Panc1 (cell line): ENCODE measurements around the gene FJX1. TPM values are rescaled to one million over a fixed set of nuclear protein-coding genes. Genes with fewer than 3 reads are reported as not detected.
A peak's percentile ranks its signal among the peaks of the same experiment; 100 is the strongest.

Experiments used
- ATAC-seq: fragments of 200-7000 bp; cut with Tn5 transposase; 2 replicates; pipeline ENCODE4 v1.9.1; 2020; ENCODE audit warnings: mild to moderate bottlenecking, moderate library complexity
- BruUV-seq: library from RNA; stranded (reverse); fragments of 400-500 nt; replicated peaks from 2 replicates; lab custom pipeline; 2021; lab: Mats Ljungman, UMichigan
- CTCF ChIA-PET: fragments of 300-600 bp; sonication (Branson Sonifier 250); formaldehyde crosslinking; loops from one replicate; lab custom pipeline; 2022; ENCODE audit warnings: antibody characterized with exemption; lab: Charles Lee
- POLR2A ChIA-PET: fragments of 300-600 bp; sonication (Branson Sonifier 250); formaldehyde crosslinking; loops from one replicate; lab custom pipeline; 2022; ENCODE audit warnings: antibody characterized with exemption; lab: Charles Lee
- DNase-seq: peaks from one replicate; pipeline ENCODE4 v3.0.0-alpha.2; 2010; ENCODE audit warnings: low read depth, low spot score
- H3K27ac ChIP-seq: 2 replicates; pipeline ENCODE4 v1.5.1; 2011; ENCODE audit warnings: mild to moderate bottlenecking, low read length, inconsistent platforms
- H3K27me3 ChIP-seq: fragments of 200-500 bp; sonication (Bioruptor generic); 2 replicates; pipeline ENCODE4 v1.6.0; 2014; ENCODE audit warnings: low read length, inconsistent platforms; ENCODE audit not compliant: control insufficient read depth, insufficient read depth
- H3K36me3 ChIP-seq: fragments of 200-500 bp; sonication (Bioruptor generic); 2 replicates; pipeline ENCODE4 v1.5.1; 2014; ENCODE audit warnings: inconsistent platforms, mild to moderate bottlenecking, low read length, moderate library complexity; ENCODE audit not compliant: control insufficient read depth, insufficient read depth
- H3K4me1 ChIP-seq: 2 replicates; pipeline ENCODE4 v1.5.1; 2011; ENCODE audit warnings: inconsistent platforms, mild to moderate bottlenecking, low read length, moderate library complexity; ENCODE audit not compliant: control insufficient read depth, insufficient read depth
- H3K4me3 ChIP-seq, 2 experiments: 2 replicates each; pipeline ENCODE4 v1.5.1; 2011 to 2012; ENCODE audit warnings: low read depth in 2 of 2, low read length in 2 of 2, mild to moderate bottlenecking in 2 of 2, inconsistent platforms in 1 of 2, moderate library complexity in 1 of 2
- H3K9me3 ChIP-seq: fragments of 200-500 bp; sonication (Bioruptor generic); 2 replicates; pipeline ENCODE4 v1.5.1; 2014; ENCODE audit warnings: low read depth, mild to moderate bottlenecking, inconsistent platforms, low read length, moderate library complexity; ENCODE audit not compliant: control insufficient read depth, insufficient read depth
- CTCF ChIP-seq: fragments of 450-650 bp; IDR thresholded peaks from 2 replicates; pipeline ENCODE4 v1.5.1; 2017; ENCODE audit warnings: mild to moderate bottlenecking
- POLR2AphosphoS5 ChIP-seq: IDR thresholded peaks from 2 replicates; pipeline ENCODE4 v1.6.1; 2012; ENCODE audit warnings: mild to moderate bottlenecking, low read depth, low read length, moderate library complexity
- REST ChIP-seq, 2 experiments: IDR thresholded peaks; 2 replicates each; pipeline ENCODE4 v1.6.1; 2011 to 2012; ENCODE audit warnings: low read depth in 2 of 2, control low read depth in 1 of 2, low read length in 1 of 2, mild to moderate bottlenecking in 1 of 2, moderate library complexity in 1 of 2; ENCODE audit not compliant: insufficient read depth in 1 of 2
- SIN3A ChIP-seq: IDR thresholded peaks from 2 replicates; pipeline ENCODE4 v1.6.1; 2012; ENCODE audit warnings: low read depth, mild to moderate bottlenecking, low read length, moderate library complexity, borderline replicate concordance; ENCODE audit not compliant: insufficient read depth
- TCF7L2 ChIP-seq: IDR thresholded peaks from 2 replicates; pipeline ENCODE4 v1.6.1; 2011; ENCODE audit warnings: mild to moderate bottlenecking, low read depth, low read length, inconsistent platforms
- in situ Hi-C: cut with HindIII; loops from 2 replicates; pipeline ENCODE4 v1.10.0; 2016; ENCODE audit warnings: low sequenced_read_pairs, low pct_unique_long_range_greater_than_20kb
- intact Hi-C: fragments of 100-400 bp; cut with micrococcal nuclease; formaldehyde crosslinking; loops from one replicate; pipeline ENCODE4 v1.10.0; 2022; ENCODE audit not compliant: unreplicated experiment
- total RNA-seq: library from RNA; stranded (reverse); gene quantifications from one replicate; pipeline ENCODE4 v1.2.1, GENCODE V29; 2021; ENCODE audit not compliant: unreplicated experiment

FJX1 gene
- total RNA-seq, 1 experiment from 2014 or later: 31.1 TPM

GRCh38 chr11:35661534-35661933 is 43.3 kb downstream of the FJX1 start:
- CTCF ChIA-PET: no interaction called here
- BruUV-seq: no TSS peak
- no peaks in the 10 kb centered on the region for H3K27me3 ChIP-seq

GRCh38 chr11:35662061-35662648 is 43.9 kb downstream of the FJX1 start:
- Histone ChIP-seq H3K4me1 (peaks cover 8% of the 10 kb centered on the region), H3K4me3 (peak overlapping the region; percentile 73), H3K36me3 (no peaks in the 10 kb centered on the region), H3K27me3 (no peaks in the 10 kb centered on the region), H3K9me3 (peaks cover 17% of the 10 kb centered on the region; the same call in 1 of the 2 replicates), H3K27ac (peak overlapping the region; percentile 93)
- ChIA-PET POLR2A (no interaction called here), CTCF (interaction anchor here (0.5 kb wide), 1 partner anchor 165 kb away, joined by 3 read pairs; no protein-coding TSS in a partner anchor)
- DNase-seq: no peak
- intact Hi-C loops: no loop called here
- peak; percentile 15 for ATAC-seq
- BruUV-seq: TSS peak; percentile 88
- in situ Hi-C loops: no loop called here
- TF ChIP-seq CTCF (no peak), SIN3A (no peak), TCF7L2 (no peak)

More at GRCh38 chr11:35661534-35661933, 43.3 kb downstream of the FJX1 start:
- peaks cover 11% of the 10 kb centered on the region; the same call in 1 of the 2 replicates for H3K9me3 ChIP-seq
- no peaks in the 10 kb centered on the region for H3K36me3 ChIP-seq
- TF ChIP-seq SIN3A (no peak), REST (IDR thresholded peaks at IDR 0.05; ENCODE audit: insufficient read depth in 1 of 2, low read depth in 2 of 2, low read length in 1 of 2) (no peak), CTCF (no peak), TCF7L2 (no peak), POLR2AphosphoS5 (no peak)
- in situ Hi-C loops (no loop called here), intact Hi-C loops (no loop called here)
- peak overlapping the region; percentile 93 for H3K27ac ChIP-seq
- H3K4me3 ChIP-seq: peak overlapping the region; percentile 73
- peaks cover 8% of the 10 kb centered on the region for H3K4me1 ChIP-seq
- POLR2A ChIA-PET: interaction anchor here (0.7 kb wide), 1 partner anchor 209 kb away, joined by 4 read pairs; no protein-coding TSS in a partner anchor
- ATAC-seq (no peak), DNase-seq (no peak)
